SK-N-SH treated with all-trans-retinoic acid at 6 μM for 48 hours (cell line): ENCODE measurements around the gene DPYSL3.
A peak's percentile ranks its signal among the peaks of the same experiment; 100 is the strongest.

Experiments
- ARNTL ChIP-seq: fragments of 450-650 bp; formaldehyde crosslinking; IDR thresholded peaks from 2 replicates; pipeline ENCODE4 v1.5.0; 2020; ENCODE audit warnings: low read depth, mild to moderate bottlenecking, moderate library complexity, borderline replicate concordance
- ESRRG ChIP-seq: fragments of 250-450 bp; sonication (Bioruptor Pico); IDR thresholded peaks from 2 replicates; pipeline ENCODE4 v1.6.1; 2021; ENCODE audit warnings: mild to moderate bottlenecking
- TCF4 ChIP-seq: fragments of 250-450 bp; sonication (Bioruptor Pico); IDR thresholded peaks from 2 replicates; pipeline ENCODE4 v1.8.0; 2021; ENCODE audit warnings: mild to moderate bottlenecking, moderate library complexity, borderline replicate concordance
- ZNF565 ChIP-seq: fragments of 450-650 bp; formaldehyde crosslinking; conservative IDR thresholded peaks from 2 replicates; pipeline ENCODE4 v1.5.0; 2020; ENCODE audit warnings: low read depth, mild to moderate bottlenecking, moderate library complexity
- ZNF8 ChIP-seq: fragments of 450-650 bp; formaldehyde crosslinking; IDR thresholded peaks from 2 replicates; pipeline ENCODE4 v1.5.0; 2020; ENCODE audit warnings: mild to moderate bottlenecking, moderate library complexity

- TF ChIP-seq ESRRG (CRISPR knock-in tag) (no peak), ARNTL (CRISPR knock-in tag) (no peak), TCF4 (peak; percentile 81; the same call in 1 of the 2 replicates), ZNF565 (no peak), ZNF8 (CRISPR knock-in tag) (no peak)
Observed at GRCh38 chr5:147398860-147399259, 111.0 kb downstream of the DPYSL3 start.
